ENCODE results near the gene LRP1-AS.

Gene LRP1-AS

DNA sequence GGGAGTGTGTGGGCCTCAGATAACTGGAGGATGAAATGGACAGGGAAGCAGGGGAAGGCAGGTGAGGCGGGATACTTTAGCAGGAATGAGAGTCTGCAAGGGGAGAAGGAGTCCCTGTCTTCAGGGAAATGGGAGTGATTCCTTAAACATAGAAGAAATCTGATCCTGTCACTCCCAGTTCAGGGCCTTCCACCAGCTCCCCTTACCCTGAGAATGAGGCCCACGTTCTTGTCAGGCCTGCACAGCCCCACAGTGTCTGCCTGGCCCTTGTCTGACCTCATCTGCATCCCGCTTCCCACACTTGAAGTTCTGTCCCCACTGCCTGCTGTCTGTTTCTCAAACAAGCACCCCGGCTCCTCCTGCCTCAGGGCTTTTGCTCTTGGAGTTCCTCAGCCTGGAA lies 12.6 kb upstream of the LRP1-AS start:
- TF ChIP-seq, protein P1, sequence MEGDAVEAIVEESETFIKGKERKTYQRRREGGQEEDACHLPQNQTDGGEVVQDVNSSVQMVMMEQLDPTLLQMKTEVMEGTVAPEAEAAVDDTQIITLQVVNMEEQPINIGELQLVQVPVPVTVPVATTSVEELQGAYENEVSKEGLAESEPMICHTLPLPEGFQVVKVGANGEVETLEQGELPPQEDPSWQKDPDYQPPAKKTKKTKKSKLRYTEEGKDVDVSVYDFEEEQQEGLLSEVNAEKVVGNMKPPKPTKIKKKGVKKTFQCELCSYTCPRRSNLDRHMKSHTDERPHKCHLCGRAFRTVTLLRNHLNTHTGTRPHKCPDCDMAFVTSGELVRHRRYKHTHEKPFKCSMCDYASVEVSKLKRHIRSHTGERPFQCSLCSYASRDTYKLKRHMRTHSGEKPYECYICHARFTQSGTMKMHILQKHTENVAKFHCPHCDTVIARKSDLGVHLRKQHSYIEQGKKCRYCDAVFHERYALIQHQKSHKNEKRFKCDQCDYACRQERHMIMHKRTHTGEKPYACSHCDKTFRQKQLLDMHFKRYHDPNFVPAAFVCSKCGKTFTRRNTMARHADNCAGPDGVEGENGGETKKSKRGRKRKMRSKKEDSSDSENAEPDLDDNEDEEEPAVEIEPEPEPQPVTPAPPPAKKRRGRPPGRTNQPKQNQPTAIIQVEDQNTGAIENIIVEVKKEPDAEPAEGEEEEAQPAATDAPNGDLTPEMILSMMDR (IDR thresholded peaks at IDR 0.05; ENCODE audit: borderline replicate concordance, control extremely low read depth, extremely low read depth, insufficient read depth, missing control alignments), result no peak
- DNase-seq (ENCODE audit: low spot score), result no peak
- in situ Hi-C loops (cut with MboI; ENCODE audit: low sequenced_read_pairs, unreplicated experiment), result no loop called here

DNA sequence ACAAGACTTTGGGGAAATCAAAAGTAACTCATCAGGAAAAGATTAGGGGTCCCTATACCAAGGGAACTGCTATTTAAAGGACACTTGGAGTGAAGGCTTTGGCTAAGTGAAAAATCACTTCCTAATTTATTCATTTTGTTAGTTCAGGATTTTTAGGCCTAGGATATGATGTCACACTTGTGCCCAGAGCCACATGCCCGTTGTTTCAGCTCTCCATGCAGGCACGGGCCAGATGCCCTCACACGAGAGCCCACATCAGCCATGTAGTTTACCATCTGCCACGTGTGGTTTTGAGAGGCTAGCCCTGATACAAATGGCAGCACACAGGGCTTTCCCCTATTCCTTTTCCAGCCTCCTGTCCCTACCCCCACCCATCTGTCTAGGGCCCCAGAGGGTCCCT lies 11.9 kb upstream of the LRP1-AS start:
- no peak for DNase-seq (ENCODE audit: low spot score)
- TF ChIP-seq, protein P1 (IDR thresholded peaks at IDR 0.05; ENCODE audit: borderline replicate concordance, control extremely low read depth, extremely low read depth, insufficient read depth, missing control alignments), result no peak
- in situ Hi-C loops (cut with MboI; ENCODE audit: low sequenced_read_pairs, unreplicated experiment), result no loop called here

DNA sequence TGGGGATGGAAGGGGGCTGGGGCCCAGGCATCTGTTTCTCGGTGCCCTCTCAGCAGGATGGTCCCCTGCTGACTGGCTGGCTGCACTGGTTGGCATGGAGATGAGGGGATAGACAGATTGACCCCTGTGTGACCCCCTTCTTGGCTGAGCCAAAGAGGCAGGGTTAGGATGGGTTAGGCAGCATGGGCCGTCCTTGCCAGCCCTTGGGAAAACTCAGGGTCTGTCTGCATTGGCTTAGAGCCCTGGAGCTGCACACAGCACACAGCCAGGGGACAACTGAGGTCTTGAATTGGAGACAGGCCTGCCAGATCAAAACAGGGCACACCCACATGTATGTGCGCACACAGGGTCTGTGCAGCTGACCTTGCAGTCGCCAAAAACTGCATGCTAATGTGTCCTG lies 11.2 kb upstream of the LRP1-AS start:
- TF ChIP-seq, protein P1 (IDR thresholded peaks at IDR 0.05; ENCODE audit: borderline replicate concordance, control extremely low read depth, extremely low read depth, insufficient read depth, missing control alignments), result no peak
- in situ Hi-C loops (cut with MboI; ENCODE audit: low sequenced_read_pairs, unreplicated experiment), result no loop called here
- no peak for DNase-seq (ENCODE audit: low spot score)

DNA sequence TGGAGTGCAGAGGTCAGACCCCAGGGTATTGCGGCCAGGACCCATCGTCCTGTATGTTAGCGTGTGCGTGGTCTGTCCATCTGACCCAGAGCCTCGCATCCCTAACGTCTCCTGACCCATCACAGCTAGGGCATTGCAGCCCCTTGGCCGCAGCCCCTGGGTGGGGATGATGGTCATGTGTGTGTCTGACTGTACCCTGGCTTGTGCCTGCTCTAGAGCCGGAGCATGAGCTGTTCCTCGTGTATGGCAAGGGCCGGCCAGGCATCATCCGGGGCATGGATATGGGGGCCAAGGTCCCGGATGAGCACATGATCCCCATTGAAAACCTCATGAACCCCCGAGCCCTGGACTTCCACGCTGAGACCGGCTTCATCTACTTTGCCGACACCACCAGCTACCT lies 10.8 kb upstream of the LRP1-AS start:
- in situ Hi-C loops (cut with MboI; ENCODE audit: low sequenced_read_pairs, unreplicated experiment), result no loop called here
- no peak for DNase-seq (ENCODE audit: low spot score)
- TF ChIP-seq, protein P1 (IDR thresholded peaks at IDR 0.05; ENCODE audit: borderline replicate concordance, control extremely low read depth, extremely low read depth, insufficient read depth, missing control alignments), result no peak

DNA sequence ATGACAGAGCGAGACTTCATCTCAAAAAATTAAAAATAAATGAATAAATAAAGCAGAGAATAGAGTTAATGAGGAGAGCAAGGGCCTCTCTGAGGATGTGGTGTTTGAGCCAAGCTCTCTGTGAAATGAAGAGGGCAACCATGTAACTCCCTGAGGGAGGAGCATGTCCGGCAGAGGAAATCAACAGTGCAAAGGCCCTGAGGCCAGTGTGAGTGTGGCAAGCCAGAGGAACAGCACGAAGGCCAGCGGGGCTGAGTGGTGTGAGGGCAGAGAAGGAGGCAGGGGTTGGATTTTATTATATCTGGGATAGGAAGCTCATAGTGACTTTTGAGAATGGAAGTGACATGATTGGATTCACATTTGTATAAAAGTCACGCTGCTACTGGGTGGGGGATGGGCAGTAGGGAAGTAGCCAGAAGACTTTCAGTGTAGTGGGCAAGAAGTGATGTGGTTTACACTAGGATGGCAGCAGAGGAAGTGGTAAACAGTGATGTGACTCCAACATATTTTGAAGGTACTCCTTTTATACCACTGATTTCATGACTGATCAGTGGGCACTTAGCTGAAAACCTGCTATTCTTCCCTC lies 10.3 kb upstream of the LRP1-AS start:
- in situ Hi-C loops (cut with MboI; ENCODE audit: low sequenced_read_pairs, unreplicated experiment), result no loop called here
- TF ChIP-seq, protein P1 (IDR thresholded peaks at IDR 0.05; ENCODE audit: borderline replicate concordance, control extremely low read depth, extremely low read depth, insufficient read depth, missing control alignments), result no peak
- no peak for DNase-seq (ENCODE audit: low spot score)

DNA sequence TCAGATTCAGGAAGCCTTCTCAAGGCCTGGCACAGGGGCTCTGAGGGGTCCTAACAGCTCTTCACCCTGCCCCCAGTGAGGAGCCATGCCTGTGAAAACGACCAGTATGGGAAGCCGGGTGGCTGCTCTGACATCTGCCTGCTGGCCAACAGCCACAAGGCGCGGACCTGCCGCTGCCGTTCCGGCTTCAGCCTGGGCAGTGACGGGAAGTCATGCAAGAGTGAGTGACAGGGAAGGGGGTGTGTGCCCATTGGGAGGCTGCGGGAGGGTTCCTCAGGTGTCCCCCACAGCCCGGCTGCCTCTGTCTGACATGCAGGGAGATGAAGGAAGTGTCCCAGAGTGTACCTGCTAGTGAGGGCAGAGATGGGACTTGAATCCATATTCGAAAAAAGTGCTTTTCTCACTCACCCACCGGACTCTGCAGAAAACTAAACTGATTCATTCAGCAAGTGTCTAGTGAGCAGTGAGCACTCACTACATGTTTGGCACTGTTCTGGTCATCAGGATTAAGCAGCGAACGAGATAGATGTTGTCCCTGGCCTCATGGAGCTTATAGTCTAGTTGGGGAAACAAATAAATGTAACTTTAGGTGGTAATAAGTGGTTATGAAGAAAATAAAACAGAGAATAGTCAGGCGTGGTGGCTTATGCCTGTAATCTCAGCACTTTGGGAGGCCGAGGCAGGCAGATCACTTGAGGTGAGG lies 9.4 kb upstream of the LRP1-AS start:
- in situ Hi-C loops (cut with MboI; ENCODE audit: low sequenced_read_pairs, unreplicated experiment), result no loop called here
- no peak for DNase-seq (ENCODE audit: low spot score)
- TF ChIP-seq, protein P1 (IDR thresholded peaks at IDR 0.05; ENCODE audit: borderline replicate concordance, control extremely low read depth, extremely low read depth, insufficient read depth, missing control alignments), result no peak

Measured in GM13976 (cell line).